Liver (tissue), 9 donors: ENCODE data around the gene NDST1. TPM values are rescaled to one million over a fixed set of nuclear protein-coding genes. Genes with fewer than 3 reads are reported as not detected.
A peak's percentile ranks its signal among the peaks of the same experiment; 100 is the strongest.

Experiments
- DNase-seq: peaks from one replicate; pipeline ENCODE4 v3.0.0-alpha.2; 2017; ENCODE audit warnings: low spot score
- H3K27ac ChIP-seq, 2 donors: one replicate each; pipeline ENCODE4 v1.7.0; 2013; ENCODE audit warnings: inconsistent platforms in 2 of 2, low read length in 2 of 2, control low read depth in 1 of 2, low read depth in 1 of 2, mild to moderate bottlenecking in 1 of 2
- H3K27me3 ChIP-seq, 4 donors: one replicate each; pipeline versions ENCODE4 v1.6.1 to v1.7.0; 2013; ENCODE audit warnings: low read length in 3 of 4, inconsistent platforms in 1 of 4, mild to moderate bottlenecking in 1 of 4, moderate library complexity in 1 of 4; ENCODE audit not compliant: control insufficient read depth in 4 of 4, insufficient read depth in 4 of 4
- H3K36me3 ChIP-seq, 4 donors: one replicate each; pipeline versions ENCODE4 v1.6.1 to v1.7.0; 2013; ENCODE audit warnings: low read length in 3 of 4, mild to moderate bottlenecking in 3 of 4, low read depth in 1 of 4, moderate library complexity in 1 of 4; ENCODE audit not compliant: control insufficient read depth in 4 of 4, insufficient read depth in 3 of 4
- H3K4me1 ChIP-seq, 4 donors: one replicate each; pipeline versions ENCODE4 v1.6.1 to v1.7.0; 2013; ENCODE audit warnings: low read length in 3 of 4, mild to moderate bottlenecking in 3 of 4, moderate library complexity in 1 of 4; ENCODE audit not compliant: control insufficient read depth in 4 of 4, insufficient read depth in 4 of 4
- H3K4me3 ChIP-seq, 3 donors: one replicate each; pipeline versions ENCODE4 v1.6.1 to v1.7.0; 2013; ENCODE audit warnings: low read length in 3 of 3, control low read depth in 1 of 3, low read depth in 1 of 3, mild to moderate bottlenecking in 1 of 3
- H3K9ac ChIP-seq, 2 donors: one replicate each; pipeline ENCODE4 v1.7.0; 2013; ENCODE audit warnings: low read length in 2 of 2, mild to moderate bottlenecking in 2 of 2, moderate library complexity in 2 of 2, control low read depth in 1 of 2, low read depth in 1 of 2
- H3K9me3 ChIP-seq, 4 donors: one replicate each; pipeline versions ENCODE4 v1.6.1 to v1.7.0; 2013; ENCODE audit warnings: low read length in 3 of 4; ENCODE audit not compliant: control insufficient read depth in 4 of 4
- ATF3 ChIP-seq: IDR thresholded peaks from 2 replicates; pipeline ENCODE4 v1.6.1; 2016; ENCODE audit warnings: antibody characterized with exemption
- CTCF ChIP-seq: fragments of 150-350 bp; IDR thresholded peaks from 2 replicates; pipeline ENCODE4 v1.5.1; 2017; ENCODE audit warnings: improper control_type of control experiment, low read depth, low read length; ENCODE audit not compliant: missing input control
- EGR1 ChIP-seq, 2 donors: IDR thresholded peaks; 2 replicates each; pipeline ENCODE4 v1.6.1; 2016 to 2018; ENCODE audit warnings: antibody characterized with exemption in 2 of 2, low read depth in 2 of 2
- FOXA1 ChIP-seq: IDR thresholded peaks from 2 replicates; pipeline ENCODE4 v1.6.1; 2016; ENCODE audit warnings: antibody characterized with exemption
- FOXA2 ChIP-seq: IDR thresholded peaks from 2 replicates; pipeline ENCODE4 v1.6.1; 2016; ENCODE audit warnings: antibody characterized with exemption
- GABPA ChIP-seq, 2 donors: IDR thresholded peaks in 1 of 2; conservative IDR thresholded peaks in 1 of 2; 2 replicates each; pipeline ENCODE4 v1.6.1; 2016; ENCODE audit warnings: antibody characterized with exemption in 2 of 2, mild to moderate bottlenecking in 1 of 2, moderate library complexity in 1 of 2
- HNF4A ChIP-seq, 2 donors: conservative IDR thresholded peaks; 2 replicates each; pipeline ENCODE4 v1.6.1; 2016; ENCODE audit warnings: antibody characterized with exemption in 2 of 2, mild to moderate bottlenecking in 2 of 2
- HNF4G ChIP-seq: IDR thresholded peaks from 2 replicates; pipeline ENCODE4 v1.6.1; 2016; ENCODE audit warnings: antibody characterized with exemption
- JUND ChIP-seq, 2 donors: IDR thresholded peaks; 2 replicates each; pipeline ENCODE4 v1.6.1; 2016; ENCODE audit warnings: antibody characterized with exemption in 2 of 2
- NR2F2 ChIP-seq: IDR thresholded peaks from 2 replicates; pipeline ENCODE4 v1.6.1; 2016; ENCODE audit warnings: antibody characterized with exemption
- RXRA ChIP-seq, 2 donors: IDR thresholded peaks; 2 replicates each; pipeline ENCODE4 v1.6.1; 2017 to 2018; ENCODE audit warnings: antibody characterized with exemption in 2 of 2, mild to moderate bottlenecking in 1 of 2
- SP1 ChIP-seq: IDR thresholded peaks from 2 replicates; pipeline ENCODE4 v1.6.1; 2018; ENCODE audit warnings: antibody characterized with exemption, mild to moderate bottlenecking
- TAF1 ChIP-seq: conservative IDR thresholded peaks from 2 replicates; pipeline ENCODE4 v1.6.1; 2016; ENCODE audit warnings: antibody characterized with exemption, mild to moderate bottlenecking
- ZBTB33 ChIP-seq: IDR thresholded peaks from 2 replicates; pipeline ENCODE4 v1.6.1; 2016; ENCODE audit warnings: antibody characterized with exemption
- WGBS: extraction: QIAGEN DNeasy Blood & Tissue Kit; methylation state at CpG from one replicate; pipeline ENCODE4 v1.1.7; 2013; 5-methylcytosine and 5-hydroxymethylcytosine counted together
- polyA plus RNA-seq, 2 donors: library from polyadenylated mRNA; stranded (reverse) in 1 of 2; unstranded in 1 of 2; fragments of 200-250 nt in 1 of 2; fragments of >200 nt in 1 of 2; fragmentation: Nextera tagmentation in 1 of 2; extraction: Ambion mirVana in 1 of 2; gene quantifications; one replicate each; pipeline versions ENCODE4 v1.2.1 to v1.2.3, GENCODE V29; 2013 to 2015
- total RNA-seq, 2 donors: library from RNA; depleted of rRNA; stranded (reverse); fragments of >200 nt; gene quantifications; one replicate each; pipeline ENCODE4 v1.2.3, GENCODE V29; 2014
- donor health status: healthy.
- donor health status: healthy.
- donor health status: healthy.
- donor health status: healthy.
- donor health status: healthy.

The NDST1 gene
- total and polyA plus RNA-seq, 4 donors: 10.3 to 103 (median 39.0) TPM

GRCh38 chr5:150584556-150585335 lies 76.8 kb downstream of the NDST1 start:
- no peaks in the 10 kb centered on the region for H3K36me3 ChIP-seq
- no peak for DNase-seq
- no peak overlapping the region for H3K27ac ChIP-seq
- H3K4me3 ChIP-seq: no peak overlapping the region
- no peak for TF ChIP-seq HNF4A (conservative IDR thresholded peaks at IDR 0.05)
- TF ChIP-seq TAF1: no peak
- TF ChIP-seq HNF4G: no peak
- no peak for TF ChIP-seq FOXA2
- no peak for TF ChIP-seq ATF3
- TF ChIP-seq CTCF: no peak
- no peak for TF ChIP-seq NR2F2
- no peak for TF ChIP-seq ZBTB33
- no peak for TF ChIP-seq RXRA (IDR thresholded peaks at IDR 0.05)
- no peak for TF ChIP-seq GABPA (IDR thresholded peaks at IDR 0.05 in 1 of 2, conservative IDR thresholded peaks at IDR 0.05 in 1 of 2)
- no peak overlapping the region for H3K9ac ChIP-seq
- no peaks in the 10 kb centered on the region for H3K27me3 ChIP-seq
- no peaks in the 10 kb centered on the region for H3K9me3 ChIP-seq
- 88% methylated on average over 12 of the region's 12 CpGs for WGBS
- peaks cover 9 to 78% (median 54%) of the 10 kb centered on the region in 4 donors for H3K4me1 ChIP-seq

GRCh38 chr5:150585781-150586341 lies 77.9 kb downstream of the NDST1 start:
- Histone ChIP-seq H3K36me3 (no peaks in the 10 kb centered on the region), H3K9ac (no peak overlapping the region), H3K4me3 (peak overlapping the region in 2 of 3 donors; percentile 3 to 53)

GRCh38 chr5:150587016-150587415 lies 79.1 kb downstream of the NDST1 start:
- H3K4me1 ChIP-seq: peaks cover 17 to 84% (median 65%) of the 10 kb centered on the region in 4 donors

More at GRCh38 chr5:150585781-150586341, 77.9 kb downstream of the NDST1 start:
- no peaks in the 10 kb centered on the region for H3K9me3 ChIP-seq
- TF ChIP-seq FOXA1 (no peak), HNF4A (conservative IDR thresholded peaks at IDR 0.05) (peak; percentile 15 to 35), SP1 (no peak)
- peak overlapping the region; percentile 53 to 55 for H3K27ac ChIP-seq
- 49% methylated on average over 9 of the region's 9 CpGs for WGBS
- H3K27me3 ChIP-seq: no peaks in the 10 kb centered on the region
- peaks cover 16 to 83% (median 65%) of the 10 kb centered on the region in 4 donors for H3K4me1 ChIP-seq
- DNase-seq: no peak

More at GRCh38 chr5:150587016-150587415, 79.1 kb downstream of the NDST1 start:
- no peak for DNase-seq
- Histone ChIP-seq H3K36me3 (no peaks in the 10 kb centered on the region), H3K9me3 (no peaks in the 10 kb centered on the region), H3K27ac (no peak overlapping the region), H3K27me3 (no peaks in the 10 kb centered on the region), H3K4me3 (no peak overlapping the region), H3K9ac (no peak overlapping the region)
- TF ChIP-seq EGR1 (IDR thresholded peaks at IDR 0.05; ENCODE audit: low read depth in 2 of 2): no peak
- no peak for TF ChIP-seq CTCF
- TF ChIP-seq HNF4A (conservative IDR thresholded peaks at IDR 0.05): no peak
- TF ChIP-seq JUND (IDR thresholded peaks at IDR 0.05): no peak
- no peak for TF ChIP-seq HNF4G
